DND-41 (cell line): Measurements from ENCODE around the gene NPDC1.
"Not testable (repeated sequence)": the region's sequence is repeated elsewhere in the genome, so short reads cannot be mapped to it uniquely, and the experiment has no call there.

Source experiments
- ATAC-seq: fragments of 200-7000 bp; cut with Tn5 transposase; 3 replicates; pipeline ENCODE4 v1.9.1; 2021; ENCODE audit warnings: low read depth; ENCODE audit not compliant: insufficient read depth
- DNase-seq: peaks from one replicate; pipeline ENCODE4 v3.0.0-alpha.2; 2020
- H2AFZ ChIP-seq: 2 replicates; pipeline ENCODE4 v1.6.0; 2012; ENCODE audit warnings: low read depth, low read length
- H3K27ac ChIP-seq: 2 replicates; pipeline ENCODE4 v1.5.1; 2012; ENCODE audit warnings: low read length, inconsistent platforms
- H3K27me3 ChIP-seq: fragments of 200-600 bp; sonication (generic); 2 replicates; pipeline ENCODE4 v1.6.0; 2012; ENCODE audit warnings: low read length, mild to moderate bottlenecking, inconsistent platforms; ENCODE audit not compliant: insufficient read depth, poor library complexity
- H3K36me3 ChIP-seq: 2 replicates; pipeline ENCODE4 v1.5.1; 2012; ENCODE audit warnings: low read length, inconsistent platforms; ENCODE audit not compliant: insufficient read depth
- H3K4me1 ChIP-seq: 2 replicates; pipeline ENCODE4 v1.5.1; 2012; ENCODE audit warnings: mild to moderate bottlenecking, low read length; ENCODE audit not compliant: insufficient read depth
- H3K4me2 ChIP-seq: 2 replicates; pipeline ENCODE4 v1.6.0; 2012; ENCODE audit warnings: mild to moderate bottlenecking, moderate library complexity, low read length, inconsistent platforms; ENCODE audit not compliant: insufficient read depth
- H3K4me3 ChIP-seq, 2 experiments: fragments of 200-600 bp in 1 of 2; shearing (Covaris generic) in 1 of 2; 2 replicates each; pipeline ENCODE4 v1.5.1; 2012 to 2016; ENCODE audit warnings: inconsistent platforms in 2 of 2, low read length in 2 of 2, mild to moderate bottlenecking in 2 of 2, low read depth in 1 of 2, moderate library complexity in 1 of 2
- H3K79me2 ChIP-seq: 2 replicates; pipeline ENCODE4 v1.6.0; 2012; ENCODE audit warnings: low read length, inconsistent platforms; ENCODE audit not compliant: insufficient read depth
- H3K9ac ChIP-seq: 2 replicates; pipeline ENCODE4 v1.6.0; 2012; ENCODE audit warnings: low read depth, mild to moderate bottlenecking, inconsistent platforms, low read length, moderate library complexity
- H3K9me3 ChIP-seq: 2 replicates; pipeline ENCODE4 v1.5.1; 2012; ENCODE audit warnings: low read length, moderate library complexity, mild to moderate bottlenecking, inconsistent platforms; ENCODE audit not compliant: insufficient read depth, severe bottlenecking
- H4K20me1 ChIP-seq: 2 replicates; pipeline ENCODE4 v1.6.0; 2012; ENCODE audit warnings: low read length; ENCODE audit not compliant: insufficient read depth
- CTCF ChIP-seq: IDR thresholded peaks from 2 replicates; pipeline ENCODE4 v1.5.1; 2012; ENCODE audit warnings: borderline replicate concordance, low read length, moderate library complexity, mild to moderate bottlenecking; ENCODE audit not compliant: poor library complexity, severe bottlenecking; ENCODE audit errors: extremely low read depth
- EZH2 ChIP-seq: IDR thresholded peaks from 3 replicates; pipeline ENCODE4 v1.6.1; 2012; ENCODE audit warnings: borderline replicate concordance, low read depth, mild to moderate bottlenecking, moderate library complexity, low read length, inconsistent platforms; ENCODE audit not compliant: severe bottlenecking

NPDC1 gene

GRCh38 chr9:137034709-137035506 is 11.1 kb downstream of the NPDC1 start:
- peak overlapping the region; percentile 41 for H3K4me2 ChIP-seq
- H3K4me3 ChIP-seq, result no peak overlapping the region
- peaks cover 16% of the 10 kb centered on the region for H4K20me1 ChIP-seq
- 0 out of 2 replicates have a peak overlapping the region, but pooled peaks have one; percentile 34 for H2AFZ ChIP-seq
- no peak overlapping the region for H3K9ac ChIP-seq
- H3K27me3 ChIP-seq, result peaks cover 9% of the 10 kb centered on the region
- no peak overlapping the region for H3K27ac ChIP-seq
- TF ChIP-seq EZH2 (peak; percentile 55), CTCF (peak; percentile 92)
- no peaks in the 10 kb centered on the region for H3K9me3 ChIP-seq
- no peaks in the 10 kb centered on the region for H3K36me3 ChIP-seq
- ATAC-seq, result peak; percentile 97
- peak; percentile 82 for DNase-seq
- peaks cover 11% of the 10 kb centered on the region for H3K4me1 ChIP-seq
- H3K79me2 ChIP-seq, result no peaks in the 10 kb centered on the region

DNA sequence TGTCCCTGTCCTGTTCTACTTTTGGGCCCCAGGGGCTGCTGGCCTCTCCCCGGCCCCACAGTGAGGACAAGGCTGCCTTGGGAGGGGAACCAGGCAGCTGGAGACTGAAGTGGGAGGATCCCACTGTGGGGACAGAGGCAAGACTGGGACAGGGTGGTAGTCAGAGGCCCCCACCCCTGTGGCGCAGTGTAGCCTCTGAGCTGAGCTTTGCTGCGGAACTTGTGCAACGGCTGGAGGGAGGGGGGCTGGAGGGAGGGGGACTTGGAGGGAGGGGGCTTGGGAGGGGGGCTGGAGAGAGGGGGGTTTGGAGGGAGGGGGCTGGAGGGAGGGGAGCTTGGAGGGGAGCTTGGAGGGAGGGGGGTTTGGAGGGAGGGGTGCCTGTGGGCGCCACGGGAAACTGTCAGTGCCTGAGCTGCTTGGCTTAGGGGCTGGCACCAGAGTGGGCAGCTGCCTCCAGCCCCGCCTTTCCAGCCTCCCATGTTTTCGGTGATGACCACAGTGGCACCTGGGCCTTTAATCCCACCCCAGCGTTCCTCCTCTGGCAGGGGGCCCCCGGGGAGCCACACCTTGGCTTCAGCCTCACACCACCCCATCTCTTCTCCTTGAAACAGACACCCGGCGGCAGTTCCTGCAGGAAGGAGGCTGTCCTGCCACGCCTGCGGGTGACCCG is 11.8 kb downstream of the NPDC1 start:
- Histone ChIP-seq H3K9ac (no peak overlapping the region), H3K4me2 (no peak overlapping the region), H2AFZ (no peak overlapping the region), H3K79me2 (no peaks in the 10 kb centered on the region), H3K4me1 (peaks cover 15% of the 10 kb centered on the region), H4K20me1 (peaks cover 22% of the 10 kb centered on the region), H3K4me3 (no peak overlapping the region), H3K27ac (no peak overlapping the region), H3K27me3 (peaks cover 9% of the 10 kb centered on the region), H3K9me3 (no peaks in the 10 kb centered on the region), H3K36me3 (no peaks in the 10 kb centered on the region)
- ATAC-seq, result no peak
- DNase-seq, result no peak
- TF ChIP-seq CTCF (no peak), EZH2 (no peak)

GRCh38 chr9:137033481-137033880 is 12.5 kb downstream of the NPDC1 start:
- H3K4me2 ChIP-seq, result not testable (repeated sequence)
- peaks cover 22% of the 10 kb centered on the region for H3K4me1 ChIP-seq

DNA sequence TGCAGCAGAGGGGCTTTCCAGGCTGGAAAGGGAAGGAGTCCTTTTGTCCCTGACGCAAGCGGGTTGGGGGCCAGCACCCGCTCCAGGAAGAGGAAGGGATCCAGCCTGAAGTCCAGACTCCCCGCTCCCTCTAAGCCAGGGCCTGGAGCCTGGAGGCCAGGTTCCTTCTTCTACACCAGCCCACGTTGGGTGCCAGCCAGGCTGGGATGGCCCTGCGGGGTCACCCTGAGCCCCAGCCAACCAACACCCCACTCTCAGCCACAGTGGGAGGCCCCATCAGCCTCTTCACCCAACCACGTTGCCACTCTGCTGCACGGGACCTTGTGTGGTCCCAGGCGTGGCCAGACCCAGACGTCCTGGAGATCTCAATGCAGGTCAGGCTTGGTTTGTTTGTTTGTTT is 13.1 kb downstream of the NPDC1 start:
- Histone ChIP-seq H4K20me1 (peaks cover 20% of the 10 kb centered on the region), H3K4me3 (no peak overlapping the region), H3K9me3 (no peaks in the 10 kb centered on the region), H3K4me1 (peaks cover 25% of the 10 kb centered on the region), H3K79me2 (no peaks in the 10 kb centered on the region), H3K4me2 (no peak overlapping the region), H3K9ac (no peak overlapping the region), H3K27me3 (peaks cover 9% of the 10 kb centered on the region), H3K27ac (no peak overlapping the region), H2AFZ (no peak overlapping the region), H3K36me3 (no peaks in the 10 kb centered on the region)
- DNase-seq, result no peak
- TF ChIP-seq CTCF (no peak), EZH2 (no peak)
- no peak for ATAC-seq

More at GRCh38 chr9:137033481-137033880, 12.5 kb downstream of the NPDC1 start:
- H4K20me1 ChIP-seq, result peaks cover 20% of the 10 kb centered on the region
- not testable (repeated sequence) for H3K4me3 ChIP-seq, H2AFZ ChIP-seq, DNase-seq, H3K27me3 ChIP-seq, H3K9ac ChIP-seq, H3K79me2 ChIP-seq, H3K36me3 ChIP-seq, ATAC-seq, H3K9me3 ChIP-seq, H3K27ac ChIP-seq
